AG10803 (cell line): Measurements from ENCODE around the gene KITLG.

Source experiments
- DNase-seq: peaks from one replicate; pipeline ENCODE4 v3.0.0; 2010; ENCODE audit warnings: low read depth
- H3K4me3 ChIP-seq: 2 replicates; pipeline ENCODE4 v1.5.1; 2011; ENCODE audit warnings: mild to moderate bottlenecking, low read length, control low read depth
- TF ChIP-seq, protein P1 (sequence below): conservative IDR thresholded peaks from 2 replicates; pipeline ENCODE4 v1.5.1; 2011; ENCODE audit warnings: mild to moderate bottlenecking, low read length, control low read depth, inconsistent platforms

The KITLG gene

DNA sequence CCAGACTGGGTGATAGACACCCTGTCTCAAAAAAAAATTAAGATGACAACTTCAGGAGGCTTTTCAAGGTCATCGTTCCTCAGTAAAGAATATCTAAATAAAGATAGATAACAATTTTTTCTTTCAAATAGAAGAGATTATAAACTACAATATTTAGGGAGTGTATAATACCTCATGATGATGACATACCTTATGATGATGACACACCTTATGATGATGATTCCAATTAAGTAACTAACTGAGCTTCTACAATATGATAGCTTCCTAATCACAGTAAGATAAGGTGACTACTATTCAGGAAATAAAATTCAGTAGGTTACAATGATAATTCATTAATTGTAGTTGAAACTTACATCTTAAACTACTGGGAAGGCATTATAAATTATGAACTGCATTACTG is 40.4 kb downstream of the KITLG start:
- TF ChIP-seq, protein P1, sequence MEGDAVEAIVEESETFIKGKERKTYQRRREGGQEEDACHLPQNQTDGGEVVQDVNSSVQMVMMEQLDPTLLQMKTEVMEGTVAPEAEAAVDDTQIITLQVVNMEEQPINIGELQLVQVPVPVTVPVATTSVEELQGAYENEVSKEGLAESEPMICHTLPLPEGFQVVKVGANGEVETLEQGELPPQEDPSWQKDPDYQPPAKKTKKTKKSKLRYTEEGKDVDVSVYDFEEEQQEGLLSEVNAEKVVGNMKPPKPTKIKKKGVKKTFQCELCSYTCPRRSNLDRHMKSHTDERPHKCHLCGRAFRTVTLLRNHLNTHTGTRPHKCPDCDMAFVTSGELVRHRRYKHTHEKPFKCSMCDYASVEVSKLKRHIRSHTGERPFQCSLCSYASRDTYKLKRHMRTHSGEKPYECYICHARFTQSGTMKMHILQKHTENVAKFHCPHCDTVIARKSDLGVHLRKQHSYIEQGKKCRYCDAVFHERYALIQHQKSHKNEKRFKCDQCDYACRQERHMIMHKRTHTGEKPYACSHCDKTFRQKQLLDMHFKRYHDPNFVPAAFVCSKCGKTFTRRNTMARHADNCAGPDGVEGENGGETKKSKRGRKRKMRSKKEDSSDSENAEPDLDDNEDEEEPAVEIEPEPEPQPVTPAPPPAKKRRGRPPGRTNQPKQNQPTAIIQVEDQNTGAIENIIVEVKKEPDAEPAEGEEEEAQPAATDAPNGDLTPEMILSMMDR, result no peak

DNA sequence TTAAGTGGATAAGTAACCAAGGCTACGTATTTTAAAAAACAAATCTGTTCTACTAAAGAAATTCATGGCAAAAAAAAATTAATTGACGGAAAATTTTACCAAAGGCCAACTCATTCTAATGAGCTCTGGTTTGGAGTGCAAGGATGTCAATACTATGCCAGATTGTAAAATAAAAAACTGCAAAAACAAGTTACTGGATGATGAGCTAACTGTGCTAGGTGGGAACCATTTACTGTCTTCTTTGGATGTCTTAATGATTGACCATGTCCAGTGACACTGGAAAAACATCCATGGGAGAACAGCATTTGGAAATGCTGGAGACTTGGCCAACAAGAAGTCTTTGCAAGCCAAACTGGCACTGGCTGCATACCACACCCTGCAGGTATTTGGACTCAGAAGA is 41.6 kb downstream of the KITLG start:
- no peak overlapping the region for H3K4me3 ChIP-seq
- TF ChIP-seq, protein P1, result no peak
- no peak for DNase-seq

More for the DNA sequence above, 40.4 kb downstream of the KITLG start:
- H3K4me3 ChIP-seq, result no peak overlapping the region
- DNase-seq, result no peak

DNA sequence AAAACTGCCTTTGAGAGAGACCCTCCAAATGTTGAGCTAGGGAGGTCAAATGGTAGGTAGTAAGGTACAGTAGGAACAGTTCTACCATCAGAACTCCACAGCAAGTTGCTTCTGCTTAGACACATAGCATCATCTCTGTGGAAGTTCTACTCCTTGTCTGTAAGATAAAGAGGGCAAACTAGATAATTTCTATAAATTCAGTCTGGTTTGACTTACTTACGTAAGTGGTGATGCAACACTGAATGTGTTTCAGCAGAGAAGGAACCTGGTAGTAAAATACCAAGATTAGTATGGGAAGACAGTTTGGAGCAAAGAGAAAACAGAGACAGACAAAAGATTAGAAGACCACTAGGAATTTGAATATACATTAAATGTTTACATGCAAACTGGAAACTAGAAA is 42.0 kb downstream of the KITLG start:
- TF ChIP-seq, protein P1, result no peak
- DNase-seq, result peak; percentile 35

DNA sequence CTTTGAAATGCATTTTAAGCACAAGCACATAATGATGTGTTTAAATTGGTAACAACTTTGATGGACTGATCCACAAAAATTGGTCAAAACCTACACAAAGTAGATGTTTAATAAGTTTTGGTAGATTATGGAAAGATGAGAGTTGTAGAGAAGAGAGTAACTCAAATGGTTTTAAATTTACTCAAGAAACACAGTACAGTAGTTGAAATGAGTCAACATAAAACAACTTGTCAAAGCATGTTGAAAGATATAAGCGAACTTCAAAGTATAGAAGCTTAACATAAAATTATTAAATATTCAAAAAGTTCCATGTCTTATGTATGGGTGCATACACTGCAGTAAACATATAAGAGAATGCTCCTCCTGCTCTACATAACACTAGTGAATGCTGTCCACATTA is 49.4 kb downstream of the KITLG start:
- TF ChIP-seq, protein P1, result no peak
- no peak for DNase-seq
- H3K4me3 ChIP-seq, result no peak overlapping the region

More for the DNA sequence above, 42.0 kb downstream of the KITLG start:
- H3K4me3 ChIP-seq, result no peak overlapping the region

DNA sequence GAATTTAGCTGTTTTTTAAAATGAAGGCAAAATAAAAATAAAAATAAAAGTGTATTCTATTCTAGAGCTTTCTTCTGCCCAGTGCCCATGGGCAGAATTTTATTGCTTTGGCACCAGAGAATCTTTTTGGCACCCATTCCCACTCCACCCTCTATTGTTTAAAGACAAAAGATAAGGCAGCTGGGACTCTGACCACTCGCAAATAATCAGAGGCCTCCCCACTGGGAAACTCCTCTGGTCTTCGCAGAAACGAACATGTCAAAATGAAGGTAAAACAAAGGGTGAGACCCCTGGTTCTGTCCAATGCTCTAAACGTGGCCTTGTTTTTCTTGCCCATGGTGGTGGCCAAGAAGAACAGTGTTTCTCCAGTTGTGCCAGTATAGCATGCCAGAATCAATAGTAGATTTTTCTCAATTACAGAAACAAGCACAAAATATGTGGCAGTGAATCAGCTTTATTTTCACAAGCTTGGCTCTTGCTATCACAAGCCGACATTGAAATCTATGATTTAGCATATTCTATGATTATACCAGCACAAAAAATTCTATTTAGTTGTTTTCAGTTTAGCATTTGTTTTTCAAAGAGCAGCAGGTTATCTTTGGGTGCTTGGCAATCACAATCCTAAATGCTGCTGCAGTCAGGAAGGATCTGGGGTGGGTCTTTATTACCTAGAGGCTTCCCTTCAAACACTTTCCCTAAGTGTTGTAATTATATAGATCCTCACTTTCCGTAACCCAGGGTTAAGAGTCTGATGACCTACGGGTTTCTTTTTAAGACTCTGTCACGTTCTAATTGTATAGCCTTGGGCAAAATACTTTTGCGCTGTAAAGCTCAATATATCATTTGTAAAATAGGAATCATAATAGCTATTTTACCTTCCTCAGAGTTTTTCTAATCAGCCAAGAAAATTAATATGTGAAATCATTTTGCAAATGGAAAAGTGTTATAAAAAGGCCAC is 50.5 kb downstream of the KITLG start:
- H3K4me3 ChIP-seq, result no peak overlapping the region
- peak; percentile 25 for DNase-seq
- TF ChIP-seq, protein P1, result no peak

DNA sequence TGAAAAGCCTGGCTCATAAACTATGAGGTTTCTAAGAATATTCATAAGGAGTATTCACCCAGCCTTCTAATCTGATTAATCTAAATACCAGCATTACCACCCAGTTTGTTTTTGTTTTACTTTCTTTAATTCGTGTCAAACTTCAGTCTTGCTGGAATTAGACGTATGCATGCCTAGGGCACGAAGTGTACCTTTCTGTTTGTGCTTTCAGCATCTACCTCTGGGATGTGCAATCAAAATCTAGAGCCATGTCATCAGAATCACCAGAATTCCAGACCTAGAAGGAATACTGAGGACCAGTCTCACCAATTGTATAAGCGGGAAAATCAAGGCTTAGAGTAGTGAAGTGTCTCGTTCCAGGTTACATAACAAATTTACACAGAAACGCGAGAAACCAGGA is 57.3 kb downstream of the KITLG start:
- DNase-seq, result no peak
- TF ChIP-seq, protein P1, result no peak
- no peak overlapping the region for H3K4me3 ChIP-seq

DNA sequence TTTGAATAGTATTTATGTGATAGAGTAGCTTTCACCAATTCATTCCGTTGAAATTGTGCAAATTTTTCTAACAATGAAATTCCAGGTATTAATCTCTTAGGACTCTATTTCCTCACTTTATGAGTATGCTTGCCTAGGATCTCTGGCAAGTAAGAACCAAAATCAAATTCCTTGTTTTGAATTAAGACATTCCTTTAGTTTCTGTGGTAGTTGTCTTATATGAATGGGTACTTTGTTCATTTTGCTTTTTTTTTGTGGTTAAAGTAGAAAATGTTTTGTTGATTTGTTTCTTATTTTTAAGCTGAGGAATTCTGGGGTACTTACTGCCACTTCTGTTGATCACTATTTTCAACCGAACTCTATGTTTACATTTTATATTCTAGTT is 59.8 kb downstream of the KITLG start:
- TF ChIP-seq, protein P1, result no peak
- peak; percentile 68 for DNase-seq
- no peak overlapping the region for H3K4me3 ChIP-seq
